Suprapubic skin (tissue), 3 donors: Measurements from ENCODE around the gene UBQLN4.

Experiments
- CTCF ChIP-seq, 2 donors: fragments of 200-600 bp in 1 of 2; fragments of 450-650 bp in 1 of 2; sonication (generic) in 1 of 2; IDR thresholded peaks; one replicate each; pipeline ENCODE4 v1.5.1; 2016 to 2019; ENCODE audit warnings: antibody characterized with exemption in 2 of 2, mild to moderate bottlenecking in 1 of 2, moderate library complexity in 1 of 2
- EP300 ChIP-seq: sonication (generic); formaldehyde crosslinking; IDR thresholded peaks from one replicate; pipeline ENCODE4 v1.6.1; 2017; ENCODE audit warnings: antibody characterized with exemption
- POLR2A ChIP-seq, 2 donors: fragments of 450-650 bp; IDR thresholded peaks; one replicate each; pipeline ENCODE4 v1.6.1; 2017; ENCODE audit warnings: antibody characterized with exemption in 2 of 2, mild to moderate bottlenecking in 2 of 2, moderate library complexity in 2 of 2

- TF ChIP-seq CTCF (IDR thresholded peaks at IDR 0.05) (no peak), EP300 (no peak), POLR2A (IDR thresholded peaks at IDR 0.05) (no peak)
Observed at GRCh38 chr1:156042828-156043227, 10.8 kb downstream of the UBQLN4 start.
